OCI-LY7 (cell line): ENCODE measurements around the gene PTPRJ.

Experiments
- EZH2phosphoT487 ChIP-seq: fragments of 200-600 bp; sonication (generic); IDR thresholded peaks from 2 replicates; pipeline ENCODE4 v1.6.1; 2018; ENCODE audit warnings: low read depth, borderline replicate concordance, mild to moderate bottlenecking, mixed run types, antibody characterized with exemption, low read length, moderate library complexity, mixed read lengths
- TF ChIP-seq, protein P1 (sequence below): fragments of 200-600 bp; sonication (generic); conservative IDR thresholded peaks from 2 replicates; pipeline ENCODE4 v1.5.1; 2014; ENCODE audit warnings: mild to moderate bottlenecking, antibody characterized with exemption, low read length, moderate library complexity, mixed read lengths

DNA sequence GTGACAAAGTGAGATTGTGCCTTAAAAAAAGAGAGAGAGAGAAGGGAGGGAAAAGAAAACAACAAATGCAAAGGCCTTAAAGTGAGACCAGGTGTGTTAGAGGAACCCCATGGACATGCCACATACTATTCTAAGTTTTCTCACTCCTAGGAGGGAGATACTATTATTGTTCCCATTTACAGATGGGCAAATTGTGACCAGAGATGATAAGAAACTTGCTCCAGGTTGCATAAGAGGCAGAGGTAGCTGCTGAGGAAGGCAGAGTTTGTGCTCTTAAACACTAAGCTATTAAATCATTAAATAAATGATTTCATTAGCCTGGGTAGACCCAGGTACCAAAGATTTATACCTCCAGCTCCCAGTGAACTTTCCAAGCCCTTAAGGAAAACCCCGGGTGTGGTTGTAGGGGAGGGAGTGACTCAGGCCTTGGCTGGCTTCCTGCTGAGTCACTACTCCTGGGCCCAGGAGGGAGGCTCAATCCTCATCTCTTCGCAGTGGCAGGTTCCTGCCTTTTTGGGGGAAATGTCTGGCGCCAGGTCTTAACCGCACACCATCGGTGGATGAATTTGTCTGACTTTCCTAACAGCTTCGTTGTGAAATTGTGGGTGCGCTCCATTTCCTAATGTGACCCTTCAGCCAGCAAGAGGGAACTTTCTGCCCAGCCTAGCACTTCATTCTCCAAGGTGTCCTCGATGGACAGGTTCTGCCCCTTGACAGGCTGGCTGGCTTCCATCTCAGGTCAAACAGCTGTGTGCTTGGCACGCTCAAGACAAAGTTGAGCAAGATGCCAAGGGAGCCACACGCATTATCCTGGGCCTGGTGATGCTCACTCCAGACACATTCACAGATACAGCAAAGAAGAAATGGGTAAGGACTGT is 33.4 kb upstream of the PTPRJ start:
- TF ChIP-seq, protein P1, sequence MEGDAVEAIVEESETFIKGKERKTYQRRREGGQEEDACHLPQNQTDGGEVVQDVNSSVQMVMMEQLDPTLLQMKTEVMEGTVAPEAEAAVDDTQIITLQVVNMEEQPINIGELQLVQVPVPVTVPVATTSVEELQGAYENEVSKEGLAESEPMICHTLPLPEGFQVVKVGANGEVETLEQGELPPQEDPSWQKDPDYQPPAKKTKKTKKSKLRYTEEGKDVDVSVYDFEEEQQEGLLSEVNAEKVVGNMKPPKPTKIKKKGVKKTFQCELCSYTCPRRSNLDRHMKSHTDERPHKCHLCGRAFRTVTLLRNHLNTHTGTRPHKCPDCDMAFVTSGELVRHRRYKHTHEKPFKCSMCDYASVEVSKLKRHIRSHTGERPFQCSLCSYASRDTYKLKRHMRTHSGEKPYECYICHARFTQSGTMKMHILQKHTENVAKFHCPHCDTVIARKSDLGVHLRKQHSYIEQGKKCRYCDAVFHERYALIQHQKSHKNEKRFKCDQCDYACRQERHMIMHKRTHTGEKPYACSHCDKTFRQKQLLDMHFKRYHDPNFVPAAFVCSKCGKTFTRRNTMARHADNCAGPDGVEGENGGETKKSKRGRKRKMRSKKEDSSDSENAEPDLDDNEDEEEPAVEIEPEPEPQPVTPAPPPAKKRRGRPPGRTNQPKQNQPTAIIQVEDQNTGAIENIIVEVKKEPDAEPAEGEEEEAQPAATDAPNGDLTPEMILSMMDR, result no peak
- no peak for TF ChIP-seq EZH2phosphoT487
